Measurements from ENCODE around the gene ST6GAL1. TPM values are rescaled to one million over a fixed set of nuclear protein-coding genes. Genes with fewer than 3 reads are reported as not detected.
"Not testable (repeated sequence)": the region's sequence is repeated elsewhere in the genome, so short reads cannot be mapped to it uniquely, and the experiment has no call there.

ST6GAL1 gene
- total RNA-seq, 1 experiment from 2014 or later = 27.6 TPM

DNA sequence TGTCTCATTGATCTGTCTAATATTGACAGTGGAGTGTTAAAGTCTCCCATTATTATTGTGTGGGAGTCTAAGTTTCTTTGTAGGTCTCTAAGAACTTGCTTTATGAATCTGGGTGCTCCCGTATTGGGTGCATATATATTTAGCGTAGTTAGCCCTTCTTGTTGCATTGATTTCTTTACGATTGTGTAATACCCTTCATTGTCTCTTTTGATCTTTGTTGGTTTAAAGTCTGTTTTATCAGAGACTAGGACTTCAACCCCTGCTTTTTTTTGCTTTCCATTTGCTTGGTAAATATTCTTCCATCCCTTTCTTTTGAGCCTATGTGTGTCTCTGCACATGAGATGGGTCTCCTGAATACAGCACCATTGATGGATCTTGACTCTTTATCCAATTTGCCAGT, 23.3 kb upstream of the ST6GAL1 start:
- DNase-seq (ENCODE audit: low read depth); in situ Hi-C loops (cut with HindIII; ENCODE audit: low pct_unique_long_range_greater_than_20kb, low sequenced_read_pairs): not testable (repeated sequence)

DNA sequence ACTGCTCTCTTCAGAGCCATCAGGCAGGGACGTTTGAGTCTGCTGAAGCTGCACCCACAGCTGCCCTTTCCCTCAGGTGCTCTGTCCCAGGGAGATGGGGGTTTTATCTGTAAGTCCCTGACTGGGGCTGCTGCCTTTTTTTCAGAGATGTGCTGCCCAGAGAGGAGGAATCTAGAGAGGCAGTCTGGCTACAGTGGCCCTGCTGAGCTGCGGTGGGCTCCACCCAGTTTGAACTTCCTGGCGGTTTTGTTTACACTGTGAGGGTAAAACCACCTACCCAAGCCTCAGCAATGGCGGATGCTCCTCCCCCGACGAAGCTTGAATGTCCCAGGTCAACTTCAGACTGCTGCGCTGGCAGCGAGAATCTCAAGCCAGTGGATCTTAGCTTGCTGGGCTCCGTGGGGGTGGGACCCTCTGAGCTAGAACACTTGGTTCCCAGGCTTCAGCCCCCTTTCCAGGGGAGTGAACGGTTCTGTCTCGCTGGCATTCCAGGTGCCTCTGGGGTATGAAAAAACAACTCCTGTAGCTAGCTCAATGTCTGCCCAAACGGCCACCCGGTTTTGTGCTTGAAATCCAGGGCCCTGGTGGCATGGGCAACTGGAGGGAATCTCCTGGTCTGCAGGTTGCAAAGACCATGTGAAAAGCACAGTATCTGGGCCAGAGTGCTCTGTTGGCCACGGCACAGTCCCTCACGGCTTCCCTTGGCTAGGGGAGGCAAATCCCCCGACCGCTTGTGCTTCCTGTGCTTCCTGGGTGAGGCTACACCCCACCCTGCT, 21.1 kb upstream of the ST6GAL1 start:
- no peak for DNase-seq (ENCODE audit: low read depth)
- in situ Hi-C loops (cut with HindIII; ENCODE audit: low pct_unique_long_range_greater_than_20kb, low sequenced_read_pairs) = no loop called here

DNA sequence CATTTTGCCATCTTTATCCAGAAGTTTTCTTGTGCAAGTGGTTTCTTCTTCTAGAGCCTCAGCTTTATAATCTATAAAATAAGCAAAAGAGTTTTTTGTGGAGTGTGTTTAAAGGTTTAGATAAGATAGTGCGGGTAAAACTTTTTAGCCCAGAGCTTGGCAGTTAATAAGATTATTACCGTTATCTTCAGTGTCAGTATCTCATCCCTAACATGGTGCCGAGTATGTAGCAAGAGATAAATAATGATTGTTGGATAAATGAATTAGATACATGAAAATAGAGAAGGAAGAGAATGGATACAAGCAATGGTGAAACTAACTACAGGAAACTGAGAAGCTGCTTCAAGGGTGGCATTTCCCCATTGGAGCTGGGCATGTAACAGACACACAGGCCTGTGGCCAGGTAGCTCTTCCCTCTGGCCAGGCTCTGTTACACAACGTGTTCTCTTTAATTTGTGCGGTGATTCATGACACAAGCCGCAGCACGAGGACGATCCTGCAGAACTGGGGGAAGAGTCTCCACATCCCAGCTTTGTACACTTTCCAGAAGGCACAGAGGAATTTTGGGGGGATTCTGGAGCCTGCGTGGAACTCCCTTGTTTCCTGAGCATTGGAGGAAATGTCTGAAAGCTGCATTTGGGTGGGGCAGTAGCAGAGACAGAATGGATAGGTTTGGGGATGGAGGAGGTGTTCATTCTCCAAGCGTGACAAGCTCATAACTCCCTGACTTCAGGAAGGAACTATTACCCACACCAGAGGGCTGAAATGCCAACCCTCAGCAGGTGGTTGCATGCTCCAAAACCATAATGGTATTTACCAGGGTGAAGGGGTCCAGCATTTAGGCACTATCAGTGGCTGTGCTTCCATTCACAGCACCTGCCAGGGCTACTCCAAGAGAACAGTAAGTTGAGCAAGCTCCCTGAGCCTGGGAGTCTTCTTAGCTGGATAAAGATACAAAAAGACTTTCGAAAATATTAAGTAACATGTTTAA, 14.2 kb upstream of the ST6GAL1 start:
- in situ Hi-C loops (cut with HindIII; ENCODE audit: low pct_unique_long_range_greater_than_20kb, low sequenced_read_pairs) = no loop called here
- no peak for DNase-seq (ENCODE audit: low read depth)

DNA sequence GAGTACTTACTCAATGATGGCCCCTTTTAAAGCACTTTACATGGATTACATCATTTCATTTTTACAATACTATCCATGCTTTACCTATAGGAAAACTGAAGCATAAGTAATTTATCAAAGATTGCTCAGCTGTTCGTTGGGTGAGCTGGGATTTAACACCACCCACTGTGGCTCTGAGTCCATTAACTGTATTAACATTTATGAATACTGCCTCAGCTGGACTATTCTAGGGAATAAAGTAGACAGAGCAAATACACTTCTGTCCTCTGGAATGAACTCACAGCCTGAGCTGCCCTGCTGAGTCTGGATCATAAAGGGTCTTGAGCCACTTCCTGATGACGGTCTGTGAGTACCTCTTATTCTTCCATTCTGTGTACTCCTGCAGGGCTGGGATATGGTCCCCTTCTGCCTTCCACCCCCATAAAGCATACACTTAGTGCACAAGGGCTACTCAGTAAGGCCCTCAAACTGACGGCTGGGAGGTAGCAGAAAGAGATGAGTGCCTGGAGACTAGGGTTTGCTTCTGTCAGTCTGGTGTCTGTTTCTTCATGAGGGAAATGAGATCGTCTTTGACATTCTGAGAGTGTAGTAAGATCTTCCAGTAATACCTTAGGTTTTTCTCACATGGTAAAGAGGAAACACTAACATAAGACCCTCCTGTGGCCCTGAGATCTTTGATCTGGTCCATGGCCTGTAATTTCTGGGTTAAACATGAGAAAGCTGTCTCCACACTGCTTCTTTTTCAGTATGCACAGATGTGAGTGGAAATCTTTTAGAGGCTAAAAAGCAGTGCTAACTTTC, 12.6 kb upstream of the ST6GAL1 start:
- DNase-seq (ENCODE audit: low read depth) = no peak
- in situ Hi-C loops (cut with HindIII; ENCODE audit: low pct_unique_long_range_greater_than_20kb, low sequenced_read_pairs) = no loop called here

DNA sequence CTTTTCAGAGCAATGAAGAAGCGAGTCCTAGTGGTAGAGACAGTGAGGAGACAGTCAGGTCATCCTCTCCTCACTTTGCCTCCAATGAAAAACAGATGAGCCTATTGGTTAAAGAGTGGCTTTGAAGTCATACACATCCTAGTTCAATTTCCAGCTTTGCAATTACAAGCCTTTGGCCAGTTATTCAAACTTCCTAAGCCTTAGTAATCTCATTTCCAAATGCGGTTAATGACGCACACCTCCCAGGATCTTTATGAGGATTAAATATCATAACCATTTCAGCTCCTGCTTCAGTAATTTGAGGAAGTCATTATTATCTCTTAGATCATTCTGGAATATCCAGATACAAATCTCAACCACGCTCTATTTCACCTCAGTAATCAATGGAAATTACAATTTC, 10.0 kb upstream of the ST6GAL1 start:
- in situ Hi-C loops (cut with HindIII; ENCODE audit: low pct_unique_long_range_greater_than_20kb, low sequenced_read_pairs) = no loop called here

DNA sequence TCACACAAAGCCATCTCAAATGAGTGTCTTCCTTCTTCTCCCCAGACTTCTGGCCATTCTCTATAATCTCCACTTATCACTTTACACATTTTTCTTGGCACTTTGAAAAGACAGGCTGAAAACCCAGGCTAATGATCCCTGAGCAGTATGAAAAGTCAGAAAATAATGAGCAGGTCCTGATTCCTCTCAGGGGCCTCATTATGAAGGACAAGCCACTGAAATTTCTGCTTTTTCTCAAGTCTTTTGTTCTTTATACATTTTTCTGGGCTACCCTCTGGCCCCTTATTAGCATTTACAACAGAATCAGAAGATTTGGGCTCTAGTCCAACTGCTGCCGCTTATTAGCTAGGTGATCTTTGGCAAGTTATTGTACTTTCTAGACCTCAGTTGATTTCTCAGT, 9.5 kb upstream of the ST6GAL1 start:
- in situ Hi-C loops (cut with HindIII; ENCODE audit: low pct_unique_long_range_greater_than_20kb, low sequenced_read_pairs) = no loop called here
- DNase-seq (ENCODE audit: low read depth) = no peak

More for the DNA sequence above, 10.0 kb upstream of the ST6GAL1 start:
- DNase-seq (ENCODE audit: low read depth) = no peak

DNA sequence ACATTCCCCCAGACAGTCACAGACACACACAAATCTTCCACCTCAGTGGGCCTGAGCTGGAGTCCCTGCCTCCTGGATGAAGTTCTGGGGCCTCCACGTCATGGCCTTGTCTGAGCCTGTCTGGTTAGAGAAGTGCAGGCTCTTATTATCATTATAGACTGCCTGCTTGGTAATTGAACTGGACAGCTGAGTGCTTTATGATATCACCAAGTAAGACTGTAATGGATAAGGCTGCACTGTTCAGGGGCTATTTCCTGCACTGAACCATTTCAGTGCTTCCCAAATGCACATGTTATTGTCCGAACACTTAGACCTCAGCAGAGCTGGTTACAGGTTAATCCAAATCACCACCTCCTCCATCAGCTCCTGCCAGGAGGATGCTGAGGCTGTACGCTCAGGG, 8.7 kb upstream of the ST6GAL1 start:
- in situ Hi-C loops (cut with HindIII; ENCODE audit: low pct_unique_long_range_greater_than_20kb, low sequenced_read_pairs) = no loop called here
- DNase-seq (ENCODE audit: low read depth) = no peak

DNA sequence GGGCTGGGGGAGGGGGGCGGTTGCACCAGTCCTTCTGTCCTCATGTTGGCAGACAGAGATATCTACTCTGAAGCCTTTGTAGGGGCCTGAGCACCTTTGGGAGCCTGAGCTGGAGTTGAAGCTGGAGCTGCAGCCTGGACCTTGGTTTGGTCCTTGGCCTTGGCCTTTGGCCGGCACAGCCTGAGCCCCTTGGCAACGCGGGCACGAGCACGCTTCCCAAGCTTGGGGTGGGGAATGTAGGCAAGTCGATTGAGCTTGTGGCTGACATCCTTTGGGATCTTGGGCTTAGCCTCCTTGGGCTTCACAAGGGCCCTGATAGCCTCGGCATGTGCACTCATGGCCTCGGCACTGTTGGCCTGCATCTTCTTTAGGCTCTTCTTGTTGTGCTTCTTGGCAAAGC, 8.1 kb upstream of the ST6GAL1 start:
- in situ Hi-C loops (cut with HindIII; ENCODE audit: low pct_unique_long_range_greater_than_20kb, low sequenced_read_pairs) = no loop called here
- DNase-seq (ENCODE audit: low read depth) = no peak

DNA sequence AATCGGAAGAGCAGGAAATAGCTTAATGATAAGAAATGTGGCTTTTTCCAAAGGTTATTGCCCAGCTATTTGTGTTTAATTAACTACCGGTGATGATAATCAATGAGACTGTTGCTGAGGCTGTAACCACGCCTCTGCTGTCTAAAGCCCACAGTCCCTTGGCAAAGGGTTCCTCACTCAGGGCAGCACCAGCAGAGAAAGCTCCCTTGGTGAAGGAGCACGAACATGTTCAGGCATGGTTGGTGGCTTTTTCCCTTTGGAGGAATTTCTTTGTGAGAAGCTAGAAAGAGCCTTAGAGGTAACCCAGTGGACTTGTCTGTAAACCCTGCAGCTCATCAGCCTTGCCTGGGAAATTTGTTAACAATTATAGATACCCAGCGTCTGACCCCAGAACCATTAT, 7.5 kb upstream of the ST6GAL1 start:
- in situ Hi-C loops (cut with HindIII; ENCODE audit: low pct_unique_long_range_greater_than_20kb, low sequenced_read_pairs) = no loop called here
- no peak for DNase-seq (ENCODE audit: low read depth)

DNA sequence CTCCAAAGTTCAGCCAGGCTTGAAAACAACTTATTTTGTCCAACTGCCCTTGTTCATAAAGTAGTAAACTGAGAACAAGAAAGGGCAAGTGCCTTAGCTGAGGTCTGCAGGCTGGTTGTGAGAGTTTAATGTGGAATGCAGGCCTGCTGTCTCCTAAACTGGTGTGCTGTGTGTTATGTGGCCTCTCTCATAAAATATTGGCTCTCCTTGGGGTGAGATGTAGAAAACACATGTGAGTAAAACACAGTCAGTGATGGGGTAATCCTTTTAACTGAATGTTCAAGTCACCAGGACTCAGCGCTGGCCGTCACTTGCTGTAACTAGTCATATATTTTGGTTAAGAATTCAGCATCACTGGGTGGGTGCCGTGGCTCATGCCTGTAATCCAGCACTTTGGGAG, 7.1 kb upstream of the ST6GAL1 start:
- DNase-seq (ENCODE audit: low read depth) = no peak

DNA sequence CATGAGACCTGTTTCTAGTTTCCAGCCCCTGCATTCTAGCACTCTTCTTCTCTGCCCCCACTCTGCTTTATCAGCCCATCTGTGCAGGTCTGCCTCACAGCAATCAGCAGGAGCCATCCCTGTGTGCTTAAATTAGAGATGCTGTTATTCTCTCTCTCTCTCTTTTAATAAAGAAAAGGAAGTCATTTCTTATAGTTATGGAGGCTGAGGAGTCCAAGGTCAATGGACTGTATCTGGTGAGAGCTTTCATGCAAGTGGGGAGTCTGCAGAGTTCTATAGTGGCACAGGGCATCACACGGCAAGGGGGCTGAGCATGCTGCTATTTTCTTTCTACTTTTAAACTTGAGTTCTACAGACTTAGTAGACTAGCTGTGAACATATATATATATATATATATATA, 4.5 kb upstream of the ST6GAL1 start:
- DNase-seq (ENCODE audit: low read depth) = no peak
- in situ Hi-C loops (cut with HindIII; ENCODE audit: low pct_unique_long_range_greater_than_20kb, low sequenced_read_pairs) = no loop called here

More for the DNA sequence above, 7.1 kb upstream of the ST6GAL1 start:
- in situ Hi-C loops (cut with HindIII; ENCODE audit: low pct_unique_long_range_greater_than_20kb, low sequenced_read_pairs) = no loop called here

DNA sequence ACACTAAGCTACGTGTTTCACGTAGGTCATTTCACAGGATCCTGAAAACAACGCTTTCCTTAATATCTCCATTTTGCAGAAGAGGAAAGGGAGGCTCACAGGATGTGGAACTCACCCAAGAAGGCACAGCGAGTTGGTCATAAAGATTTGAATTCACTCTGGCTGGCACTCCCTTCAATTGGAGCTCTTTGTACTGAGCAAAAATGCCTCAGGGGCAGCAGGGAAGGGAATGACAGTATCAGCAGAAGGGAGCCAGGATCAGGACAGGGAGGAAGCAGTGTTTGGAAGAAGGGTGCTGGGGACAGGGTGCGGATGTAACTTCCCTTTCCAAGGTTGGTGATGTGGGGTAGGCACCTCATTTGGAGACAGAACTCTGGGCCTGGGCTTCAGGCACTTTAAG, 1.1 kb upstream of the ST6GAL1 start:
- DNase-seq (ENCODE audit: low read depth) = no peak
- in situ Hi-C loops (cut with HindIII; ENCODE audit: low pct_unique_long_range_greater_than_20kb, low sequenced_read_pairs) = no loop called here

DNA sequence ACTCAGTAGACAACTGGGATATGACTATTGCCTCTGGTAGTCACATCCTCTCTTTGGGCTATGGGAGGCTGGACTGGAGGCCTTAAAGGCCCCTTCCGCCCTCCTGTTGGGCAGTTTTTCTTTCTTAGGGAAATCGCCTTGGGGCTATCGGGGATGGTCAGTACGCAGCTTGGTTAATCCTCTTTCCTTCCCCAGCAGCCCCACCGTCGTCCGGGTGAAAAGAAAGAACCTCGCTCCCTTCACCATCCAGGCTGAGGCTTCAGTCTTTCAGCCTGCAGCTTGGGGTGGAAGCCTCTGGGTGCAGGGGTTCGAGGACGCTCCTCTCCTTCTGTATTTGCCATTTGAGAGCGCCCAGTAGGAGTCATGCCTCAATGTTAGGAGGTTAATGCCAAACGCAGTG, 641 bp upstream of the ST6GAL1 start:
- DNase-seq (ENCODE audit: low read depth) = no peak
- in situ Hi-C loops (cut with HindIII; ENCODE audit: low pct_unique_long_range_greater_than_20kb, low sequenced_read_pairs) = no loop called here

DNA sequence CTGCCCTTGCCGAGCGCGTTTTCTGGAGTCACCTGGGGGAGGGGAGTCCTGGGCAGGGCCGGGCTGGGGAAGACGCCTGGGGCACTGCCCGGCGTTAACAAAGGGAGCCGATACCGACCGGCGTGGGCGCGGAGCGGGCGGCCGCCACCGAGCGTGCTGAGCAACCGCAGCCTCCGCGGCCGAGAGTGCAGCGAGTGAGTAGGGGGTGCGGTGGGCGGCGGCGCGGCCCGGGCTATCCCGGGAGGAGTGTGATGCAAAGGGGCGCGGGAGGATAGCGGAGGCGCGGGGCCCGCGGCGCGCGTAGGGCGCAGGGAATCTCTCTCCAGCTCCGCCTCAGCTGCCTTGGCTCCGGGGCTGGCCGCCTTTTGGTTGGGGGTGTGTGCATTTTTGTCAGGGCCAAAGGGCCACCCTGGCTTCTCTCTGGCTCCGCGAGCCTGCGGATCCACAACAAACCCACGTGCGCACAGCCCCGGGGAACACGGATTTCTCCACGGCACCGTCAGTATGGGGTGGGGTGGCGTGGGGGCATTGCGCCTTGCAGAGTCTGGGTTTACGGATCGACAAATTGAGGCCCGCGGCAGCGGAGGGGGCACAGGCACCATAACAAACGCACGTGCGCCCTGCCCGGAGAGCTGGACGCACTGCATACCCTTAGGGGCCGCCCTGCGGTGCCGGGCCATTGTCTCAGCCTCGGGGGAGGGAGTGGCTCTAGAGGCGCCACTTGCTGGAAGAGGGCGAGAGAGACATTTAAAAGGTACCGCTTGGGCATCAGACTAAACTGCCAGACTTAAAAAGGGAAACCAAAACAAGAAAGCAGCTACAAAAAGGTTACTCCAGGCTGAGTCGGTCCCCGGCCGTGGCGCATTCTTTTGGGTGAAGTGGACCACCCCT, 560 bp downstream of the ST6GAL1 start:
- in situ Hi-C loops (cut with HindIII; ENCODE audit: low pct_unique_long_range_greater_than_20kb, low sequenced_read_pairs) = no loop called here
- DNase-seq (ENCODE audit: low read depth) = peak; percentile 71

DNA sequence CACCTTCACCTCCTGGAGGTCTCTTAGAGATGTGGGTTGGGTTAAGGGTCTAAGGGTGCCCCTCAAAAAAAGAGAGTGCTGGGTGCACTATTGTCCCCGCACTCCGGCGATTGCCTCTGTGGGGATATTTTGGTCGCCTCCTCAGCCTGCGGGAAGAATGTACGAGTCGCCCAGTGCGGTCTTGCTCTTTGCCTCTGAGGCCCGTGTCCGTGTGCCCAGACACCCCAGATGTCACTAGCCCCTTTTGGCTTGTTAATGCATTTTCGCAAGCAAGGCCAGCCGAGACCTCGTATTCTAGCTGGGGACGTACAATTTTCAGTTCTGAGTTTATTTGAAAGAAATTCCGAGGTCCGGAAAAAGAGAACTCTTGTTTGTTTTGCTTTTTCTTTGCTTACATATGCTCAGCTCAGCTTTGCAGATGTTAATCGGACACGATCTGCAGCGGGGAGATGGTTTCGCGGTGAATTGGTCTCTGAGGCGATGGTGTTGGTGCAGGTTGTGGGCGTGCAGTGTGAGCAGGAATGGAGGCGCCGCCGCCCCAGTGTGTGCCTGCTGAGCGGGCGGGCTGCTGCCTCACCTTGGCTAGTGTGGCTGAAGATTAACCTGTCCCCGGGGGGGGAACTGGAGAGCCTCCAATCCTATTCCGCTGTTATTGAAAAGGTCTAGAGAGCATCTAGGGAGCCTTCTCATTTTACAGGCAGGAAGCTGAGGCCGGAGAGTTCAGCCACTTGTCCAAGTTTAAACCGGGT, 1.4 kb downstream of the ST6GAL1 start:
- DNase-seq (ENCODE audit: low read depth) = peak; percentile 56
- in situ Hi-C loops (cut with HindIII; ENCODE audit: low pct_unique_long_range_greater_than_20kb, low sequenced_read_pairs) = no loop called here

DNA sequence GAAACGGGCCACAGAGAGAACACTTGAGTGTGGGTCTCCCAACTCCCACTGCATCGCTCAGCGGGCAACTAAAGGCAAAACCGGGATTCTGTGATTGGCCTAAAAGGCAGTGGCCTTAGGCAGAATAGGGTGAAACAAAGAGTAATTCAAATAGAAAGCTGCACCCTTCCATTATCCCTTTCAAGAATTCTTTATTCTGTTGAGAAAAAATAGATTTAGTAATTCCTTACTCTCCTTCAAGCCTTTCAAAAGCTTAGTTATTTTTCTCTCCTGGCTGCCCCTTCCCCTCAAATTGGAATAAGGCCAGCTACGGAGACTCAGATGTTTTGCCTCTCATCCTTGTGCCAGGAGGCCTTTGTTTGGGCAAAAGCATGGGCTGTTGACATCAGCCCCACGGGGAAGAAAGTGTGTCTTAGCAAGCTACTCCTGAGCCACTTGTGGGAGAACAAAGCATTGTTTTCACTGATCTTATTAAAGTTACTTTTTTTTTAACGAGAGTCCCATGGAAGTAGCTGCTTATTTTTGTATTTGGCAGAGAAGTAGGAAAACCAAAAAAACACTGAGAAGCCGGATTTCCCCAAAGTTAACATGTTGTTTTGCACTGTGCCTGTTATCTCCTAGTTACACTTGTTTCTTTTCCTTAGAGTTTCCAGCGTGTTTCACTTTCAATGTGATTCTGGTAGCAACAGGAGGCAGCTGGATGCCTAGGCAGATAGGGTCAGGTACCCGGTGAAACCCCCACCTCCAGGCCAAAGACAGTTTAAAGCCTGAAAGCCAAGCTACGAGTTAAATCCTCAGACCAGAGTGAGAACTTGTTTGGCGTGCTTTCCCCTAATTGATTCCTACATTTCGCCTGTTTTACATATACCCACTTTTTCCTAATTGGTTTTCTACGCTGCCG, 2.2 kb downstream of the ST6GAL1 start:
- in situ Hi-C loops (cut with HindIII; ENCODE audit: low pct_unique_long_range_greater_than_20kb, low sequenced_read_pairs) = no loop called here
- DNase-seq (ENCODE audit: low read depth) = no peak

All from Caki2 (cell line).